Natural killer cell treated with Interleukin-12 subunit alpha and Interleukin-12 subunit beta and Interleukin-15 and Interleukin-18, amount 100 ng/mL, for 72 hours (primary cell): ENCODE results near the gene NLRP4. TPM values are rescaled to one million over a fixed set of nuclear protein-coding genes. Genes with fewer than 3 reads are reported as not detected.
"Not testable (repeated sequence)": the region's sequence is repeated elsewhere in the genome, so short reads cannot be mapped to it uniquely, and the experiment has no call there.

Source experiments
- ATAC-seq, 2 donors: fragments of 150-1000 bp; cut with Tn5 transposase in 1 of 2; sonication (Bioruptor Pico), chemical (Tn5 transposase) in 1 of 2; 2 replicates each; pipeline ENCODE4 v1.10.0; 2021
- DNase-seq: peaks from one replicate; pipeline ENCODE4 v3.0.0; 2022; ENCODE audit warnings: low spot score
- H3K27ac Mint-ChIP-seq, 2 donors: 1 replicate in 1 of 2; 2 replicates in 1 of 2; pipeline ENCODE4 v1.8.0; 2022; ENCODE audit warnings: mixed read lengths in 2 of 2, mild to moderate bottlenecking in 1 of 2, moderate library complexity in 1 of 2
- H3K27me3 Mint-ChIP-seq, 2 donors: 1 replicate in 1 of 2; 2 replicates in 1 of 2; pipeline ENCODE4 v1.8.0; 2022; ENCODE audit warnings: mixed read lengths in 2 of 2
- H3K36me3 Mint-ChIP-seq: one replicate; pipeline ENCODE4 v1.8.0; 2022; ENCODE audit warnings: mixed read lengths
- H3K4me1 Mint-ChIP-seq, 2 donors: 1 replicate in 1 of 2; 2 replicates in 1 of 2; pipeline ENCODE4 v1.8.0; 2022; ENCODE audit warnings: low read depth in 2 of 2, mixed read lengths in 2 of 2, mild to moderate bottlenecking in 1 of 2
- H3K4me3 Mint-ChIP-seq: one replicate; pipeline ENCODE4 v1.8.0; 2022; ENCODE audit warnings: mixed read lengths
- H3K9me3 Mint-ChIP-seq: 2 replicates; pipeline ENCODE4 v1.8.0; 2022; ENCODE audit warnings: mixed read lengths
- total RNA-seq, 2 donors: library from RNA; stranded (reverse); gene quantifications; one replicate each; pipeline ENCODE4 v1.2.3, GENCODE V29; 2022

NLRP4 gene
- total RNA-seq, 2 donors from 2014 or later, result not detected

DNA sequence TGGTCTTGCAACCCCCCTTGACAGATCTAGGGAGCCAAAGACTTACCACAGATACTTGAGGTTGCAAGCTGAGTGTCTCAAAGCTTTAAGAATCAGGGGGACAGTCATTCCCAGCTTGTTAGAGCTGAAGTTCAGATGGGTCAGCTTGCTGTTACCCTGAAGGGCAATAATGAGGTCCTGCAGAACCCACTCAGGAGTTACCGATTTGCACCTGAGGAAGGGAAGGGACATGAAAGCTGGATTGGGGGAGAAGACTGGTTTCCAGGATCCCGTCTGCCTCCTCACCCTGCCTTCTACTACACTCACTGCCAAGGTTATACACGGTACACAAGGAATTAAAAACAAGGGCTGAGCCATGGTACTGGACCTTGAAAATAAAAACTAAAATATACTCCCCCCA, 71.4 kb downstream of the NLRP4 start:
- Mint-ChIP-seq H3K4me1 (no peaks in the 10 kb centered on the region), H3K4me3 (no peak overlapping the region), H3K9me3 (peaks cover 12% of the 10 kb centered on the region)

DNA sequence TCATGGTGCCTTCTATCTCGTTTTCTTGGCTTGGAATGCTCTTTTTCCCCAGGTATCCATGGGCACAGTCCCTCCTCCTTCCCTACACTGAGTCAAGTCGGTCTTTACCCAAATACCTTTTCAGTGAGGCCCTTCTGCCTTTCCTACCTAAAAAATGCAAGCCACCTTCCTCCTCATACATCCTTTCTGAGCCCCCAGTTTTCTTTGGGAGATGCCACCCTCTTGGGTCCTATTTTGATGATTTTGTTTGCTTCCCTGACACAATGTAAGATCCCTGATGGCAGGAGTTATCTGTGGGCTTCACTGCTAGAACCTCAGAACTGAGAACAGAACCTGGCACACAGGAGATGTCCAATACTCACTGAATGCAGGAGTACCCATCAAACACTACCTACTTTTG, 73.5 kb downstream of the NLRP4 start:
- Mint-ChIP-seq H3K36me3 (peaks cover 10% of the 10 kb centered on the region), H3K4me1 (no peaks in the 10 kb centered on the region), H3K9me3 (peaks cover 4% of the 10 kb centered on the region), H3K27ac (no peak overlapping the region), H3K4me3 (no peak overlapping the region), H3K27me3 (peaks cover 0 to 12% of the 10 kb centered on the region in 2 donors)
- no peak for ATAC-seq
- DNase-seq, result no peak

More for the DNA sequence above, 71.4 kb downstream of the NLRP4 start:
- Mint-ChIP-seq H3K36me3 (peaks cover 7% of the 10 kb centered on the region), H3K27me3 (peaks cover 0 to 12% of the 10 kb centered on the region in 2 donors), H3K27ac (no peak overlapping the region)
- DNase-seq, result no peak
- ATAC-seq, result no peak

DNA sequence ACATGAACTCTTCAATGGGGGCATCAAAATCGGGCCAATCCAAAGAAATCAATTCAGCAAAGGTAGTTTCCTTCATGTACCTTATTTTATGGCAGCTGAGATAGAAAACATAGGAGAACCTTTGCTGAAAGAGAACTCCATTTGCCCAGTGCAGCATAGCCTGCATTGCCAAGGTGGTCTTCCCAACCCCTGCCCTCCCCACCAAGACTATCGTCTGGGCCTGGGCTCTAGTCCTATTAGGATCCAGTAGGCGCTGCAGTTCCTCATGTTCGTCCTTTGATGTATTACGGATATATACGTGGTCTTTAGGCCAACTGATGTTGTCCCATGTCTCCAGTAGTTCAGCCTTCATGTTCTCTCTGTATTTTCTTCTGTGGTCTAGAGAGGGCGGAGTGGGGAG, 76.6 kb downstream of the NLRP4 start:
- ATAC-seq, result no peak
- H3K27me3 Mint-ChIP-seq, result peaks cover 0 to 14% of the 10 kb centered on the region in 2 donors
- H3K27ac Mint-ChIP-seq, result no peak overlapping the region

DNA sequence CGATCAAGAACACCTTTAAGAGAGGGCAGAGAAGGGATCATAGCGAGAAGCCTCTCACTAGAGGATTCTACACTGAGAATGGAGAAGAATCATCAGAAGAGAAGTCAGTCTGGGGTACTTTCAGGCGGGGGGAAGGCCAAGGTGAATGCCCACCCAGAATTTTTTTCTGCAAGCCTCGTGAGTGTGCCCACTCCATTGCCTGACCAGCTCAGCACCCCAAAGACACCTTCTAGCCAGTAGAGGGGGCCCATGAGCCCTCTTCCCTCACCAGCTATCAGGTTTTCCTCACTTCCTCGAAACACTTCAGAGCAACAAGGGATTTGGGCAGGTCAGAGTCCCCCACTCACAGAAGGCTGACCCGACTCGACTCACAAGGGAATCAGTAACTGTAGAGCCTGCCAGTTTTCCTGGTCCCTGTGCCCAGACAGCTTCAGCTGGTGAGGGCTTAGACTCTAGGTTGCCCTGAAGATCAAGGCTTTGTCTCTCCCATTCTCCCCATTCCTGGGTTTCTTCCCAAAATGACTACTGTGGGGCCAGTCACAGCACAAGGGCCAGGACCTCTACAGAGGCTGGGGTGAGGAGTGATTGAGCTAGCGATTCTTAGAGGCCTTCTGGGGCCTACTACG, 77.4 kb downstream of the NLRP4 start:
- Mint-ChIP-seq H3K36me3 (peaks cover 25% of the 10 kb centered on the region), H3K9me3 (peaks cover 5% of the 10 kb centered on the region), H3K27me3 (peaks cover 0 to 19% of the 10 kb centered on the region in 2 donors), H3K4me1 (no peaks in the 10 kb centered on the region), H3K4me3 (no peak overlapping the region), H3K27ac (no peak overlapping the region)
- ATAC-seq (no peak), DNase-seq (no peak)

More for the DNA sequence above, 76.6 kb downstream of the NLRP4 start:
- Mint-ChIP-seq H3K36me3 (peaks cover 19% of the 10 kb centered on the region), H3K9me3 (peaks cover 4% of the 10 kb centered on the region), H3K4me3 (no peak overlapping the region), H3K4me1 (no peaks in the 10 kb centered on the region)
- no peak for DNase-seq

DNA sequence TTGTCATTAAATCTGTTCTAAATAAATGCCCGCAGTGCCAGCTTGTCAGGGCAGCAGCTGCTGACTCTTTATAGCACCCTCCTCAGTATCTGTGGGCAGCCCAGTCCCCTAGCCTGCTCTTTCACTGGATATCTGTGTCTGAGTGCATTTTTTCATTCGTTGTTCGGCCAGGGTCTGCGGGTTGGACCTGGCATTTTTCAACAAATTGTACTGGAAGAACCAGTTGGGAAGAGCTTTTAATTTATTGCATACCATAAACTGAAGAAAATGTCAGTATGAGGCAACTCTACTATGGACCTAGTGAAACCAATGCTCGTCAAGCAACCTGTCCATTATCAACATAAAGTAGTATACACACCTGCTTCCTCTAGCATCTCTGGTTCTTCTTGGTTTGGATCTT, 87.2 kb downstream of the NLRP4 start:
- Mint-ChIP-seq H3K9me3 (peaks cover 9% of the 10 kb centered on the region), H3K27ac (no peak overlapping the region), H3K4me3 (no peak overlapping the region), H3K27me3 (no peaks in the 10 kb centered on the region), H3K4me1 (no peaks in the 10 kb centered on the region), H3K36me3 (peaks cover 4% of the 10 kb centered on the region)
- no peak for DNase-seq
- no peak for ATAC-seq

DNA sequence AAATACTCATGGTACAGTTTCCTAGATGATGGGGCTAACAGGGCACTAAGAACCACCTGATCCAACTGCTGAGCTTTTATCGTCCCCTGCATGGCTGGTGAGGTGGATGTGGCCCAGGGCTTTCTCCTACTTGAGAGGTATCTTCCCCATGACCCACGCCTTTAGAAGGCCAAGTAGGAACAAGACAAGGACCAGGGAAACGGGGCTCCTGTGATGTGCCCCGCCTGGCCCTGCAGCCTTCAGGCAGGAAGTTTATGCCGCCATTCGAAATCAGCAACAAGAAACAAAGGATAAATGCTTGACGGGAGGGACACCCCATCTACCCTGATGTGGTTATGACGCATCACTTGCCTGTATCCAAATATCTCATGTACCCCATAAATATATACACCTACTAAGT, 91.7 kb downstream of the NLRP4 start:
- Mint-ChIP-seq H3K27ac (no peak overlapping the region), H3K36me3 (peaks cover 4% of the 10 kb centered on the region), H3K4me3 (no peak overlapping the region), H3K9me3 (peaks cover 5% of the 10 kb centered on the region), H3K4me1 (no peaks in the 10 kb centered on the region), H3K27me3 (no peaks in the 10 kb centered on the region)
- DNase-seq (no peak), ATAC-seq (no peak)

DNA sequence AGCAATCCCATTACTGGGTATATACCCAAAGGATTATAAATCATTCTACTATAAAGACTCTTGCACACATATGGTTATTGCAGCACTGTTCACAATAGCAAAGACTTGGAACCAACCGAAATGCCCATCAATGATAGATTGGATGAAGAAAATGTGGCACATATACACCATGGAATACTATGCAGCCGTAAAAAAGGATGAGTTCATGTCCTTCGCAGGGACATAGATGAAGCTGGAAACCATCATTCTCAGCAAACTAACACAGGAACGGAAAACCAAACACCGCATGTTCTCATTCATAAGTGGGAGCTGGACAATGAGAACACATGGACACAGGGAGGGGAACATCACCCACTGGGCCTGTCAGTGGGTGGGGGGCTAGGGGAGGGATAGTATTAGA, 92.9 kb downstream of the NLRP4 start:
- H3K27ac Mint-ChIP-seq, H3K27me3 Mint-ChIP-seq, H3K4me3 Mint-ChIP-seq, ATAC-seq, H3K4me1 Mint-ChIP-seq, H3K36me3 Mint-ChIP-seq, DNase-seq, H3K9me3 Mint-ChIP-seq: not testable (repeated sequence)

DNA sequence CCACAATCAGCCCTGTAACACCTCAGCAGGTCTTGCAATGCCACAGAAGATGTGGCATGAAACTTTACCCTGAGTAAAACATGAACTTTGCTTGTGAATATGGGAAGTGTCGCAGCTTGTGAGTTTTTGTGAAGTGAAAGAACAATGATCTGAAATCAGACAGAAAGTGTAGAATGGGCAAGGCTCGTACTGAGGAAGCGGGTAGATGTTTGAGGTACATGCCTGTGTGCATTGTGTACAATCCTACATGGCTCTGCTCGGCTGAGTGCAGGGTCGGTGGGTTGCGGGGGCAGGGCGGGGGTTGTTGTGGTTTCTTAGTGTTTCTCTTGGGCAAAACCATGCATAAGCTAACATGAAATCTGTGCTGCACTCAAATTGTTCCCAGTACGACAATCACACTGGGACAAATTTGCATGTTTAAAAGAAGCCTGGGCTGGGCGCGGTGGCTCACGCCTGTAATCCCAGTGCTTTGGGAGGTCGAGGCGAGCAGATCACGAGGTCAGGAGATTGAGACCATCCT, 94.7 kb downstream of the NLRP4 start:
- Mint-ChIP-seq H3K36me3 (no peaks in the 10 kb centered on the region), H3K27me3 (no peaks in the 10 kb centered on the region), H3K4me1 (no peaks in the 10 kb centered on the region), H3K9me3 (peaks cover 3% of the 10 kb centered on the region), H3K4me3 (no peak overlapping the region), H3K27ac (no peak overlapping the region)
- DNase-seq, result no peak
- ATAC-seq, result no peak

Other genes starting within 250 kb of the NLRP4 start
- gene FIZ1, start 237.0 kb upstream of the NLRP4 start, total RNA-seq, result 10 to 100 TPM; 11.8 to 15.8 TPM
- 10 to 100 TPM; 10.6 to 14.7 TPM for gene ZNF524, start 236.3 kb upstream of the NLRP4 start, total RNA-seq
- 10 to 100 TPM; 15.4 to 20.7 TPM for gene ZNF865, start 230.9 kb upstream of the NLRP4 start, total RNA-seq
- gene ZNF784, start 212.0 kb upstream of the NLRP4 start, total RNA-seq, result 1 to 10 TPM; 2.6 to 4.5 TPM
- gene ZNF580, start 195.5 kb upstream of the NLRP4 start, total RNA-seq, result 10 to 100 TPM; 35.7 to 39.5 TPM
- 10 to 100 TPM; 15.1 to 27.6 TPM for gene ZNF581, start 192.9 kb upstream of the NLRP4 start, total RNA-seq
- 1 to 10 TPM; 1.9 to 3.3 TPM for gene CCDC106, start 188.3 kb upstream of the NLRP4 start, total RNA-seq
- 100 to 1,000 TPM; 266 to 434 TPM for gene U2AF2, start 181.5 kb upstream of the NLRP4 start, total RNA-seq
- 10 to 100 TPM; 40.7 to 63.9 TPM for gene EPN1, start 161.3 kb upstream of the NLRP4 start, total RNA-seq
- not detected for gene NLRP9, start 98.1 kb upstream of the NLRP4 start, total RNA-seq
- not detected for gene RFPL4A, start 77.4 kb upstream of the NLRP4 start, total RNA-seq
- not detected for gene RFPL4AL1, start 67.4 kb upstream of the NLRP4 start, total RNA-seq
- not detected for gene NLRP11, start 4.5 kb upstream of the NLRP4 start, total RNA-seq
- not detected for gene NLRP13, start 95.8 kb downstream of the NLRP4 start, total RNA-seq
- not detected for gene NLRP8, start 111.3 kb downstream of the NLRP4 start, total RNA-seq
- not detected for gene NLRP5, start 150.2 kb downstream of the NLRP4 start, total RNA-seq